ENCODE measurements around the gene PHF2. TPM values are rescaled to one million over a fixed set of nuclear protein-coding genes. Genes with fewer than 3 reads are reported as not detected.
A peak's percentile ranks its signal among the peaks of the same experiment; 100 is the strongest.

The PHF2 gene
- total and polyA plus RNA-seq, 5 experiments from 2014 or later: 0.84 to 35.5 (median 2.3) TPM

DNA sequence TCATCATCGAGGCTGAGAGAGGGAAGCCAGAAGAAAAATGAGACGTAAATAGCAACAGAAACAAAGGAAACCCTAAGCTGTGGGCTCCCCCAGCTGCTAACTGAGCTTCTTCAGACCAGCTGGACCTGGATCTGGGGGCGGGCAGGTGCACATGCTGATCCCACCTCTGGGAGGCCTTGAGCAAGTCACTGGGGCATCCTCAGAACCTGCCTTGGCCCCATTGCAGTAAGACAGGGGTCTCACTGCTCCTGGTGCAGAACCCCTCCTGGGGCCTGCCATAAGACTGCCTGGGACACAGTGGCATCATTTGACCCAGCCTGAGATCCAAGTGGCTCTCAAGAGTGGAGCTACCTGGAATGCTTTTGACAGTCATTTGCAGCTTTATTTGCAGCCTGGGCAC lies 77.4 kb downstream of the PHF2 start:
- no peaks in the 10 kb centered on the region for H3K9me3 Mint-ChIP-seq
- peak overlapping the region in 1 of 10 donors; percentile 67 for H3K27ac Mint-ChIP-seq
- no peaks in the 10 kb centered on the region for H3K27me3 Mint-ChIP-seq
- H3K4me1 Mint-ChIP-seq: peaks cover 0 to 8% (median 0%) of the 10 kb centered on the region in 4 donors
- POLR2A ChIA-PET: no interaction called here
- peak in 1 of 10 donors; percentile 59 for DNase-seq
- ATAC-seq: no peak
- no peak overlapping the region for H3K4me3 Mint-ChIP-seq
- peaks cover 0 to 29% (median 7%) of the 10 kb centered on the region in 3 donors for H3K36me3 Mint-ChIP-seq

GRCh38 chr9:93654351-93654961 lies 78.1 kb downstream of the PHF2 start:
- ATAC-seq: no peak
- Mint-ChIP-seq H3K4me1 (peaks cover 0 to 8% (median 0%) of the 10 kb centered on the region in 4 donors), H3K36me3 (peaks cover 0 to 28% (median 7%) of the 10 kb centered on the region in 3 donors), H3K9me3 (no peaks in the 10 kb centered on the region), H3K4me3 (no peak overlapping the region), H3K27ac (no peak overlapping the region), H3K27me3 (no peaks in the 10 kb centered on the region)
- peak in 1 of 10 donors; percentile 35 for DNase-seq
- POLR2A ChIA-PET: no interaction called here

- Mint-ChIP-seq H3K4me1 (peaks cover 0 to 8% (median 0%) of the 10 kb centered on the region in 4 donors), H3K4me3 (no peak overlapping the region), H3K36me3 (peaks cover 0 to 35% (median 7%) of the 10 kb centered on the region in 3 donors), H3K27me3 (no peaks in the 10 kb centered on the region), H3K27ac (no peak overlapping the region), H3K9me3 (no peaks in the 10 kb centered on the region)
- POLR2A ChIA-PET: interaction anchor here (1.0 kb wide), 1 partner anchor 12 kb away, joined by 3 read pairs; no protein-coding TSS in a partner anchor
- no peak for ATAC-seq
- DNase-seq: peak in 1 of 10 donors; percentile 57
Measured at GRCh38 chr9:93655621-93656425, 79.4 kb downstream of the PHF2 start.

DNA sequence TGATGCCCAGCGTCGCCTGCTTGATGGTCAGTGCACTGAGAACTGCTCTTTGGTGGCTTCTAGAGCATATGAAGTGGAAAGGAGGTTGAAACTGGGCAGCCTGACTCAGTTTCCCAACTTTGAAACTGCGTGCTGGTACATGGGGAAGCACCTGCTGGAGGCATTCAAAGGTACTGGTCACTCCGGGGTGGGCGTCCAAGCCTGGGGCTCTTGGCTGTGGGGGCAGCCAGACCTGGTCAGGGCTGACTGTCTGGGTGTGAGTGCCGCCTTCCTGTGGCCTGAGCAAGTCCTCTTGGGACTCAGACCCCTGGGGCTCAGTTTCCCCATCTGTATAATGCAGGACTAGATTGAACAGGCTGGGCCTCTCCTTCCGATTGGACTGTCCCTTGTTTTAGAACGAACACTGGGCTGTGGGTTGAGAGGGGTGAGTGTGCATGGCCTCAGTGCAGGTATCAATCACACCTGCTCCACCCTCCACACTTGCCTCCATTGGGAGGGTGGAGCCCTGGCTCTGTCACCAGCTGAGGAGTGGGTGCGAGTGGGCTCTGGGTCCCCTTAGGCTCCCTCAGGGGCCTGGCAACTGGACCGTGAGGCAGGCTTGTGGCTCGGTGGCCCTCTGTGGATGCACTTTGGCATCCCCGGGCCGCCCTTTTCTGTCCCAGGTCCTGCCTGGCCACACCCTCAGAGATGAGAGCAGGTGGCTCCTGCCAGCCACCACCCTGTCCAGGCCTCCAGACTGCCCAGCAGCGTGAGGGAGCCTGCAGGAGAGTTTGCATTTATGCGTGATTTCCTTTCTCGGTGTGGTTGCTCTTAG lies 80.2 kb downstream of the PHF2 start:
- no peaks in the 10 kb centered on the region for H3K27me3 Mint-ChIP-seq
- H3K27ac Mint-ChIP-seq: no peak overlapping the region
- ATAC-seq (no peak), DNase-seq (peak in 1 of 10 donors; percentile 30)
- H3K9me3 Mint-ChIP-seq: no peaks in the 10 kb centered on the region
- no peak overlapping the region for H3K4me3 Mint-ChIP-seq
- POLR2A ChIA-PET: no interaction called here
- peaks cover 0 to 28% (median 5%) of the 10 kb centered on the region in 3 donors for H3K36me3 Mint-ChIP-seq
- H3K4me1 Mint-ChIP-seq: peaks cover 0 to 6% (median 0%) of the 10 kb centered on the region in 4 donors

GRCh38 chr9:93657331-93658111 lies 81.1 kb downstream of the PHF2 start:
- peaks cover 0 to 21% (median 5%) of the 10 kb centered on the region in 3 donors for H3K36me3 Mint-ChIP-seq
- peaks cover 0 to 6% (median 0%) of the 10 kb centered on the region in 4 donors for H3K4me1 Mint-ChIP-seq
- no peak for ATAC-seq
- peak overlapping the region in 4 of 10 donors; percentile 36 to 75 (median 54) for H3K27ac Mint-ChIP-seq
- peak in 2 of 10 donors; percentile 0 to 53 for DNase-seq
- no peak overlapping the region for H3K4me3 Mint-ChIP-seq
- no peaks in the 10 kb centered on the region for H3K9me3 Mint-ChIP-seq
- no peaks in the 10 kb centered on the region for H3K27me3 Mint-ChIP-seq
- POLR2A ChIA-PET: no interaction called here

DNA sequence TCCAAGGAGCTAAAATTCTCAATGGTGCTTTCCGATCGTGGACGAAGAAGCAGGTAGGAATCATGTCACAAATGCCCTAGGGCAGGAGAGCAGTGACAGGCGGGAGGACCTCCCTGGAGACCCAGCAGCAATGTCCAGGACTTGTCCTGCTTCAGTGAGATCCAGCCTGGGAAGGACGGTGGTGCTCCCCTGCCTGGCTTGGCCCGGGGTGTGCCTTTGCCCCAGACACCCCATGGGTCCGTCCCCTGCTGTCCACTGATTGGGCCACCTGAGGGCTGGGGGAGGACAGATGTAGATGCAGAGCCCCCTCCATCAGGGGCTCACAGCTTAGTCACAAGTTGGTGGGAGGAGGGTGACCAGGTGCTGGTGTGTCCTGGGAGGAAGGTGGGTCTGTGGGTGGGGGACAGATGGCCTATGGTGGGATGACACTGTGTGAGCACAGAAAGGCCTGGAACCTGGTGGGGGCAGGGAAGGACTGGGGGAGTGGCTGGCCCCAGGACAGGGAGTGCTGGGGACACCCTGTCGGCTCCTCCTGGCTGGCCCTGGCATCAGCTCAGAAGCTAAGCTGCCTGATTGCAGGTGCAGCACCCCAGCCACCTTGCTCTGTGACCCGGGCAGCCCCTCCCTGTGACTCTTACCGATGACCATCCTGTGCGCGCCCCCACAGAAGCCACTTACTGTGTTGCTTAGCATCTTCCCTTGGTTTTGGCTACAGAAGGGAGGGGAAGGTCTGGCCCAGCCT lies 82.0 kb downstream of the PHF2 start:
- DNase-seq: peak in 2 of 10 donors; percentile 0 to 42
- POLR2A ChIA-PET: no interaction called here

DNA sequence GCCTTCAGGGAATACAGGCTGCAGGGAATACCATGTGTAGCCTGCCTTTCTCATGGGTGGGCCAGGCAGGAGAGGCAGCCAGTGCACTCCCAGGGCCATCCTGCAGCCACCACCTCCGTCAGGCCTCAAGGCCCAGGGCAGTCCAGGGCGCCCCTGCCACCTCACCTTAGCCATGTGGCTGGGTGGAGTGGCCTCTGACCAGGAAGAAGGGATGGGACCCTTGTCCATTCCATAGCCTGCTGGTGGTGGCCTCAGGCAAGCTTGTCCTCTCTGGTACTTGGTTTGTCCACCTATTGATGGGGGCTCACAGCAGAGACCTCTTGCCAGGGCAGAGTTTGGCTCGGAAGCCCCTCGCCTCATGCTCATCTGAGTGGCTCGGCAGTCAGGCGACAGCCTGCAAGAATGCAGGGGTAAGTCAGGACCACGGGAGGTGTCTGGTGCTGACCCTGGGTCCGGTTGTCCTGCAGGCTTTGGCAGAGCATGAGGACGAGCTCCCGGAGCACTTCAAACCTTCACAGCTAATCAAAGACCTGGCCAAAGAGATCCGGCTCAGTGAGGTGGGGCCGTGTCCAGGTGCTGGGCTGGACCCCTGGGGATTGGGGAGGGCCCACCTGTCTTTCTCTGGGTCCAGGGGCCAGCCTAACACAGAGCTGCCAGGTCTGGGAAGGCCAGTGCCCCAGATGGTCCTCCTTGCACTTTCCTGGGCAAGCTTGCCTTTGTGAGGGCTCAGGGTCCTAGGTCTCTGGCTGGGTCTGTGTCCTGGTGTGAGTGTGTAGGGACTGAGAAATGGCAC lies 82.9 kb downstream of the PHF2 start:
- Mint-ChIP-seq H3K4me3 (no peak overlapping the region), H3K27me3 (no peaks in the 10 kb centered on the region), H3K27ac (no peak overlapping the region), H3K36me3 (peaks cover 0 to 11% (median 3%) of the 10 kb centered on the region in 3 donors), H3K4me1 (peaks cover 0 to 2% (median 0%) of the 10 kb centered on the region in 4 donors), H3K9me3 (no peaks in the 10 kb centered on the region)
- no peak for ATAC-seq
- peak in 2 of 10 donors; percentile 0 to 38 for DNase-seq
- POLR2A ChIA-PET: no interaction called here

More for the DNA sequence above, 82.0 kb downstream of the PHF2 start:
- Mint-ChIP-seq H3K27ac (peak overlapping the region in 1 of 10 donors; percentile 16), H3K36me3 (peaks cover 0 to 14% (median 3%) of the 10 kb centered on the region in 3 donors), H3K4me1 (peaks cover 0 to 4% (median 0%) of the 10 kb centered on the region in 4 donors), H3K4me3 (no peak overlapping the region), H3K27me3 (no peaks in the 10 kb centered on the region), H3K9me3 (no peaks in the 10 kb centered on the region)
- ATAC-seq: no peak

GRCh38 chr9:93659837-93660177 lies 83.4 kb downstream of the PHF2 start:
- ATAC-seq: no peak
- peaks cover 0 to 2% (median 0%) of the 10 kb centered on the region in 4 donors for H3K4me1 Mint-ChIP-seq
- no peak overlapping the region for H3K27ac Mint-ChIP-seq

GRCh38 chr9:93660352-93661046 lies 84.1 kb downstream of the PHF2 start:
- POLR2A ChIA-PET: interaction anchor here (0.5 kb wide), 1 partner anchor 17 kb away, joined by 4 read pairs; no protein-coding TSS in a partner anchor
- H3K27me3 Mint-ChIP-seq: no peaks in the 10 kb centered on the region
- H3K4me3 Mint-ChIP-seq: peak overlapping the region in 1 of 10 donors; percentile 34
- peaks cover 0 to 14% (median 0%) of the 10 kb centered on the region in 3 donors for H3K36me3 Mint-ChIP-seq
- no peak overlapping the region for H3K27ac Mint-ChIP-seq
- ATAC-seq (no peak), DNase-seq (peak in 2 of 10 donors; percentile 0 to 49)
- peaks cover 0 to 2% (median 0%) of the 10 kb centered on the region in 4 donors for H3K4me1 Mint-ChIP-seq
- H3K9me3 Mint-ChIP-seq: no peaks in the 10 kb centered on the region

More at GRCh38 chr9:93659837-93660177, 83.4 kb downstream of the PHF2 start:
- Mint-ChIP-seq H3K27me3 (no peaks in the 10 kb centered on the region), H3K36me3 (peaks cover 0 to 14% (median under 1%) of the 10 kb centered on the region in 3 donors), H3K4me3 (no peak overlapping the region), H3K9me3 (no peaks in the 10 kb centered on the region)
- POLR2A ChIA-PET: interaction anchor here (0.5 kb wide), 1 partner anchor 16 kb away, joined by 4 read pairs; no protein-coding TSS in a partner anchor
- peak in 2 of 10 donors; percentile 0 to 28 for DNase-seq

DNA sequence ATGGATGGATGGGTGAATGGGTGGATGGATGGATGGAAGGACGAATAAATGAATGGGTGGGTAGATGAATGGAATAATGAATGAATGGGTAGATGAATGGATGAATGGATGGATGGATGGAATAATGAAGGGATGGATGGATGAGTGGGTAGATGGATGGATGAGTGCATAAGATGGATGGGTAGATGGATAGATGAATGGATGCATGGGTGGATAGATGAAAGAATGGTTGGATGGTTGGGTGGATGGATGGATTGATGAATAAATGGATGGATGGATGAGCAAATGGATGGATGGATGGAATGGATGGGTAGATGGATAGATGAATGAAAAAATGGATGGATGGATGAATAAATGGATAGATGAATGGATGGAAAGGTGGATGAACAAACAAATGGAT lies 85.2 kb downstream of the PHF2 start:
- ATAC-seq (no peak), DNase-seq (no peak)
- Mint-ChIP-seq H3K27me3 (no peaks in the 10 kb centered on the region), H3K27ac (no peak overlapping the region), H3K4me3 (no peak overlapping the region), H3K9me3 (no peaks in the 10 kb centered on the region), H3K4me1 (peaks cover 0 to 2% (median 0%) of the 10 kb centered on the region in 4 donors), H3K36me3 (peaks cover 0 to 19% (median 4%) of the 10 kb centered on the region in 3 donors)
- POLR2A ChIA-PET: no interaction called here

Data from naive thymus-derived CD8-positive, alpha-beta T cell (primary cell).